Measurements from ENCODE around the gene DAB1.

Gene DAB1

DNA sequence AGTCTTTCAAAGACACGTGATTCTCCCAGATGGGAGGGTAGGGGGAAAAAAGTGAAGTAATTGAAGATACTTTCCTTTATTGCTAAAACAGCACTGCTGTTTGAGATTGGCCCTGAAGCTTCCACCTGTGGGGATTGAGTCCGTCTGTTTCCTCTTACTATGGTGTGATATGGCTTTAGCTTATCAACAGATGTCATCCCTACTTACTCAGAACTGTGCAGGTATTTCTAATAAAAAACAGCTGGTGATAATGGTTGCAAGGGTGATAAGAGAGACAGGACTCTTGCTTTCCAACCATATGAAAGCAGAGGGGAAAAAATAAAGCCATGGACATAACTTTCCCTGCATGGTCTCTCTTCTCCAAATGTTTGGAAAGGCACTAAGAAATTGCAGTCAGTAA, 416.4 kb downstream of the DAB1 start:
- DNase-seq = no peak

DNA sequence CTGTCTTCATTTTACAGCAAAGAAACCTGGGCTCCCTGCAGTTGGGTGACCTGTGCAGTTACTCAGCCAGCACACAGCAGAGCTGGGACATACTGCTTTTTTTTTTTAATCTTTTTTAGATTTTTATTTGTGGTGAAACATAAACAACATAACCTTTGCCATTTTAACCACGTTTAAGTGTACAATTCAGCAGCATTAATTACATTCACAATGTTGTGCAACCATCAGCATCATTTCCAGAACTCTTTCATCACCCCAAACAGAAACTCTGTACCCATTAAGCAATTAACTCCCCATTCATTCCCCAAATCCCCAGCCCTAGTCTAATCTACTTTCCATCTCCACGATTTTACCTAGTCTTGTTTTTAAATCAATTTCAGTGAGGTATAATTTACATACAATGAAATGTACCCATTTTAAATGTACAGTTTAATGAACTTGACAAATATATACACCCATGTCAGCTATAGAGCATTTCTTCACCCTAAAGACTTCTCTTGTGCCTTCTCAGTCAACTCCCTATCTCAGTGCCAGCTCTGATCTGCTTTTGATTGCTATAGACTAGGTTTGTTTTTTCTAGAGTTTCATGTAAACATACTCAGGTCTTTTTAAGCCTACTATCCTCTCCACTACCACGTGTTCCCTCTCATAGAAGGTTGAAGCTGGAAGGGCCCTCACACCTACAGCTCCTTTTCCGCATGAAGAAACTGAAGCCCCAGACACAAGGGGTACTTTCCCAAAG, 420.3 kb downstream of the DAB1 start:
- no peak for DNase-seq

DNA sequence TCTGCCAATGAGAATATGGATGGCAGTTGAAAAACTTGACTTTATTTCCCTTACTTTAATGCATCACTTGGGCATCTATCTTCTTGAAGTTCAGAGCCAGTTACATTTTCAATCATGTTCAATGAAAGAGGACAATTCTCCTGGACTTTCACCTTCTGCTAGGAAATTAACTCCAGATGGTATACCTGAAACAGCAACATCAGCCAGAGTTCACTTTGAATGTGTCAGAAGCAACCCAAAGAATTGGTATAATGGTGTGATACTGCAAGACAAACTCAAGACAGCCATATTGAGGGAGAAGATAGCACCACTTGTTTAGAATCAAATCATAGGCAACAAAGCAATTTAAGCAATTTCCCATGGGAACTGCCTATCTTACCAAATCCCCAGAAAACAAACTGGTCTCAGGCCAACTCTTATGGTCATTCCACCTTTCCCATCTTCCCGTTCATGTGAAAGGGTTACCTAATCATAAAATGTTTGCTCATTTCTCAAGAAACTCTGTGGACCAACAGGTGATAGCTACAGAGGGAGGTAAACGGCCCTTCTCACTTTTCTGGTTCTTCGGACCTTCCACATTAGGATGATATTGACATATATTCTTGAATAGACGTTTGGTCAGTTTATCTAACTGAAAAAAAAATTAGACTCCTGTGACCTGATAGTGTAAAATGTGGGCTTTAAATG, 428.3 kb downstream of the DAB1 start:
- no peak for DNase-seq

DNA sequence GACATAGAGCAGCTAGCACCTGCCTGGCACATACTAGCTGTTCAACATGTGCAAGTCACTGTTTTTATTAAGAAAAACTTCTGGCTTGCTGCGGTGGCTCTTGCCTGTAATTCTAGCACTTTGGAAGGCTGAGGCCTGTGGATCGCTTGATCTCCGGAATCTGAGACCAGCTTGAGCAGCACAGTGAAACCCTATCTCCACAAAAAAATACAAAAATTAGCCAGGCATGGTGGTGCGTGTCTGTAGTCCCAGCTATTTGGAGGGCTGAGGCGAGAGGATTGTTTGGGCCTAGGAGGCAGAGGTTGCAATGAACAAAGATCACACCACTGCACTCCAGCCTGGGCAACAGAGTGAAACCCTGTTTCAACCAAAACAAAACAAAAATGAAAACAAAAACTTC, 430.4 kb downstream of the DAB1 start:
- no peak for DNase-seq

DNA sequence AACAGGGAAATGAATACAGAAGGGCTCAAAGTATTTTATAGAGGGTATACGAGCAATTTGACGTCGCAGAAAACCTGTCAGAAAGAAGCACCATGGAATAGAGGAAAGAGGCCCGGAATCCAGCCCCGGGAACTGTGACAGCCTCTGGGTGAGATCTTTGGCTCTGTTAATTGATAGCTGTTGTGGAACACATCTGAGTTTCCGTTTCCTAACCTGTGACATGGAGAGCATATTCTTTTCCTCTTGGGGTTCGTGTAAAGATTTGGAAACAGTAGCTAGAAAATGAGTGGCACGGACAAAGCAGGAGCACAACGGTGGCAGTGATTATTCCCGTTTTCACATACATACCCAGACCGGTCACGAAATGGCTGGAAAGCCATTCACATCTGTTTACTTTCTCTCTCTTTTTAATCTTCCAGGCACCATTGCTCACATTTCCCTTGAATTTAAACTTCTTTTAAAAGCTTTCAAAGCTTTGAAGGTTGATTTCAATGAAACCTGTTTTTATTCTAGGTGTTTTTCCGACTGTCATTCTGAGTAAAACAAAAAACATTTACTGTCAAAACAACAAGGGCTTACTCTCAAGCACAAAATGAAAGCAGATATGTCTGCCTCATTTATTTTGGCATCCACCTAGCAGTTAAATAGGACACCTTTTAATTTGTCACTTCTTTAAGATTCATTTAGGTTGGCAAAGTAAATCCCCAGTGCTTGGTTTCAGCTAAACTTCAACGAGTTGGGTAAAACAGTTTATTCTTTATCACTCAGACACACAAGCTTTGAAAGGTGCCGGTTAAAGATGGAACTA, 431.3 kb downstream of the DAB1 start:
- no peak for DNase-seq

DNA sequence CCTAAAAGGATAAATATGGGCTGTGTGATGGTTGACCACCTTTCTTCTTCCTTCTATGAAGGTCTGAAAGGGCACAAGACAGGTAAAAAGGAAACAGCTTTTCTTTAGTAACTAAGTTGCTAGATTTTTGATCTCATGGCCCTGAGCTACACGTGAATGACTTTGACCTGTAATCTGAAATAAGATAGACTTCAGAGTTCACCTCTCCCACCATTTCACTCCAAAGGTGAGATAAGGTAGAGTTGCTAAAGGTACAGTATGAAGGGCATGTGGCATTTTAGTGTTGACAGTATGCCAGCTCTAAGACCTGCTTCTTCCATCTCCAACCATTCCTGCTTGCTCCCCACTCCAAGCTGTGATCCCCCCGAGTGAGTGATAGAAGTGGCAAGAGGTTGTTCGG, 432.3 kb downstream of the DAB1 start:
- DNase-seq = no peak

DNA sequence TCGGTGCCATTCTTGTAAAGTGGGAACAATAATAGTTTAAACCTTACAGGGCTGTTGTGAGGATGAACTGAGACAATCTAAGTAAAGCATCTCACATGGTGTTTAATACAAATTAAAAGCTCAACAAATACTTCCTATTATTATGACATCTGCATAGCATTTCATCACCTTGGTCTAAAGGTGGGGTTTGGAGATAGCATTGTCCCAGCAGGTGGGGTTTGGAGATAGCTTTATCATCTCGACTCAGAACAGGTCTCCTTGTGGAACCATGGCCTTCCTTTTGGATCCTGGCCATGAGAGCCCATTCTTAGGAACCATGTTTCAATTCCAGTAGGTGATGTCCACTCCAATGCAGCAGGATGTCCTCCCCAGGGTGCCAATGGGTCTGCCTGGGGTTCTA, 437.5 kb downstream of the DAB1 start:
- DNase-seq = no peak

DNA sequence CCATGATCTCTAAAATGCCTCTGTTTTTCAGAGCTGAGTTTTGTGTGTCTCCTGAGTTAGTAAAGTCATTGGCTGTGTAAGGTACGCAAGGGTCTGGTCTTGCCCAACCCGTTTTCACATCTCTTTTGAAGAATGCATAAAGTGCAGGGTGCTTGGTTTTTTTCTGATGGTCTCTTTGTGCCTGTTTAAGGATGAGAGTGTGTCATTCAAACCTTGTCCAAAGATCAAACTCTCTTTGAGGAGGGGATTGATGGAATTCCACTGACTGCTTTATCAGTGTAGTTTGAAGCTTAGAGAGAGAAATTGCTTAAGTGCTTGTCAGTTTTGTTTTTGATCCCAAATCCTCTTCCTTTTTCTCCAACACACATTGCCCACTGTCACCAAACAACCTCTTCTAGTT, 438.0 kb downstream of the DAB1 start:
- DNase-seq = no peak

DNA sequence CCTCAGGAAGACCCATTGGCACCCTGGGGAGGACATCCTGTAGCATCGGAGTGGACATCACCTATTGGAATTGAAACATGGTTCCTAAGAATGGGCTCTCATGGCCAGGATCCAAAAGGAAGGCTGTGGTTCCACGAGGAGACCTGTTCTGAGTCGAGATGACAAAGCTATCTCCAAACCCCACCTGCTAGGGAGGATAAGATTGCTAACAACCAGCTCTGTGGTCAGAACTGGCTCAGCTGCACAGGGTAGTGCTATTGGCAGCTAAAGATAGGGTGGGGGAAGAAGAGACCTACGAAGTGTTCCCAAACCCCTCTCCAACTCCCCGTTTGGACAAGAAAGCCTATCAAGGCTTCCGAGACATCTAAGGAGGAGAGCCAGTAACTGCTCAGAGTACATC, 440.4 kb downstream of the DAB1 start:
- no peak for DNase-seq

DNA sequence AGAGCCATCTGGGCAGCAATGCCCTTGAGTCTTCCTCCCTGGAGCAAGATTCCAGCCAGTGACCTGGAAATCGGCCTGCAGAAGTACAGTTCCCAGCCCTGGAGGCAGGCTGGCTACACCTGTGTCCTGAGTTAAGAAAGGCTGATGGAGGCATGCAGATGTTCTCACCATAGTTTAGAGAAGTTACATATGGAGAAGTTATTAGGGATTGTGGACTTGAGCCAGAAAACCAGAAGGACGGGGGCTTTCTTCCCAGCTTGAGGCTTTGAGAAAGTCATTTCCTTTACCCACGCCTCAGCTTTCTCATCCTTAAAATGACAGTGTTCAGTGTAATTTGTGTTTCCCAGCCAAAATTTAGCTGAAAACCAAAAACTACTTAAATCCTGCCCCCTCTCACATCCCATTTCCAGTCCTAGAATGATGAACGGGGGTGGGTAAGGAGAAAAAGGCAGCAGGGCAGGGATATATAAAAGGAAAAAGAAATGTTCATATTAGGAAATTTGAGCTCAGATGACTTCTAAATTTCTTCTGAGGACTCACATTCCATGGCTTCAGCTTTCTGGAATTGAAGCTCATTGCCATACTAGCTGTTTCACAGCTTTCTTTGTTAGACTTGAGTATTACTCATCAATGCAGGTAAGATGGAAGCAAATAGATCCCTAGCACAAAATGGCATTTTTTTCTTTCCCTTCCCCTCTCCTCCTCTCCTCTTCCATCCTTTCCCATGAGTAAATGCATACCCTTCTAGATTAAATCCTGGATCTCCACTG, 443.7 kb downstream of the DAB1 start:
- DNase-seq = no peak

DNA sequence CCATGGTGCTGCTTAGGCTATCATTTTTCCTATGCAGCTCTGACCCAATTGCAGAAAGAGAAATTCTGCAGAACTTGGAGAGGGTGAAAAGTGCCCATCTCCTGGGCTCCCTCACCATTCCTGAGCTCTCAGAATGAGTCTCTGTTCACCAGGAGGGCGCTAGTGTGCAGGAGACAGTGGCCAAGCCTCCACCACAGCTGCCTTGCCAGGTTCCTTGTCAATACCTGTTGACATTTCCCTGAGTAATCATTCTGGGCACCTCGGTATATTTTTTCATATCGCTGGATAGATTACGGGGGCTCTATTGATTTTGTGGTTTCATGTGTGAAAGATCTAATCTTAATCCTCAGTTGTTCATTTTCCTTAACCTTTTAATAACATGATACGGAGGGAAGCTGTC, 445.0 kb downstream of the DAB1 start:
- DNase-seq = no peak

DNA sequence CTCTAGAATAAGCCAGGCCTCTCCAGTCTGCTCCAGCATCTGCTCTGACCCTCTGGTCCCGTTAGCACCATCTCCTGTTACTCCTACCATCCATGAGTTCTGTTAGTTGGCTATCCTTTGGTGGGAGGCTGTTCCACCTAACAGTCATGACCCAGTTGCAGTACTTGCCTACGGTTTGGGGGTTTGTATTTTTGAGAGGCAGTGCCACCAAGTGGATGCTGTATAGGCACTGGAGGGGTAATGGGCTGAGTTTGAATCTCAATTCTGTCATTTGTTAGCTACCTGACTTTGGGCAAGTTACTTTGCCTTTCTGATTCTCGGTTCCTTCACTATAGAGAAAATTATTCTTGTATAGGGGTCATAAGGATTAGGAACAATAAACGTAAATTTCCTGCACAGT, 445.9 kb downstream of the DAB1 start:
- DNase-seq = no peak

DNA sequence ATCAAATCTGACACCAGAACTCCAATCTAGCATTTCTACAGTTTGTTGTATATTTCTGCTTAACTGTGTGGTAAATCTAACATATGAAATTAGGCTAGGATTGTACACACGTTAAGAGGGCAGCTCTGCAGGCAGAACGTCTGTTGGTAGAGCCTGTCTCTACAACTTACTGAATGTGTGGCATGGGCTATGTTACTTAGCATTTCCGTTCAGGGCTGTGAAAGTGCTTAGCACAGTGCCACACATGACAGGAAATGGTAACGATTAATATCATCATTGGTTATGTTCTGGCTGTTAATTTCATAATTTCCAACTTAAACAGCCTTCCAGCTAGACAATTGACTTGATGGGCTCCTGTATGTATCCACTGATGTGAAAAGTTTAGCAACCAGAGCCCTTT, 448.4 kb downstream of the DAB1 start:
- DNase-seq = no peak

DNA sequence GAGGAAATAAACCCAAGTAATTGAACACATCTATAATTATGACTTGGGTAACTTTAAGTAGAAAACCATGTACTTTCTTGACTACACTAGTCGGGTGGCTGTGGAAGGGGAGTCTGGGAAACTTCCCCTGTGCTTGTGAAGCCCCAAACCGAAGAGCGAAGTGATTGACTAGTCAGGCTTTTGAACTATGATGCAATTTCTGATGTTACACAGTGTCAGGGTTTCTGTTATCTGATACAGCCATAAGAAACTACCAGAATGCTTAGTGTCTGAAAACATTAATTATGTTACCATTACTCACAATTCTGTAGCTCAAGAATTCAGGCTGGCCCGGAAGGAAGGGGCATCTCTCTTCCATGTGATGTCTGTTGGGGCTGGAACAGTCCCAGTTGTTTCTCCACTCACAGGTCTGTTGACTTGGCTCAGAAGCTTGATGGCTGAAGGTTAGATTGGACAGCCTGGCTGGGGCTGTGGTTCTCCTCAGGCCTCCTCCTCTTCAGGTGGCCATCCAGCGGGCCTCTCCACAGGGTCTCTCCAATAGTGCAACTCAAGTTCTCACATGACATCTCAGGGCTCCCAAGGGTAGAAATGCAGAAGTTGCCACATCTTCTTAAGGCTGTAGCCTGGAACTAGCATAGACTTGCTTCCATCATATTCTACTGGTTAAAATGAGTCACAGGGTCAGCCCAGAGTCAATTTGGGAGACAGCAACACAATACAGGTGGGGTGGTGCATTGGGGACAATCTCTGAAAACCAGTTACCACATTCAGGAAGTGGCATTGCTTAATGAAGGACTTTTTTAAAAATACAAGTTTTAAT, 449.7 kb downstream of the DAB1 start:
- no peak for DNase-seq

DNA sequence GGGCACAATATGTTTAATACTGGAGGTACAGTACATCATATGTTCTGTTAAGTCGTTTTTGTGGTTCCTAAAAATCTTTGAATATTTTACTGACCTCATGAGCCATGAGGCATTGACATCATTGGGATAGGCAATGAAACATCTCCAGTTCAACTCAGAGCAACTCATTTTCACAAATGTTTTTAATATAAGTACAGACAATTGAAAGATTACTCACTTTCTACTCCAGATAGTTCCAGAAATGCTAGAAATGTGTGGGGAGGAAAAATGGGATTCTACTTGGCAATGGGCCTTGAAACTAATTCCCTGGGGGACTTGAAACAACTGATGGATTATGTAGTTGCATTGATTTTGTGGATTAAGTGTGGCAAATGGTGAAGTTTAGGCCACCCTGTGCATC, 450.9 kb downstream of the DAB1 start:
- no peak for DNase-seq

DNA sequence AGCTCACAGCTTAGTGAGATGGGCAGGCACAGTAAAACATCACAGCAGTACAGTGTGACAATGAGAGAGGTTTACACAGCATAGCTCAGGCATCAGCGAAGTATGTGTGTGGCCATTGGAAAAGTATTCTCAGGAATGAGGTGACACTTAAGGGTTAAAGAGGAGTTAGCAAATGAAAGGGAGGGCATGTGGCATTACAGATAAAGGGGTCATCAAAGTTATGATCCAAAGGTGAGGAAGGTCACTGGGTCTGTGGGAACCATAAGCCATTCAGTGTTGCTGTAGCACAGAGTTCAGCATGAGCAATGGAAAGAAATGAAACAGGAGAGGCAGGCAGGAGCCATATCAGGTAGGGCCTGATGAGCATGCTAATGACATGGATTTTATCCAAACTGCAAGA, 453.6 kb downstream of the DAB1 start:
- DNase-seq = no peak

DNA sequence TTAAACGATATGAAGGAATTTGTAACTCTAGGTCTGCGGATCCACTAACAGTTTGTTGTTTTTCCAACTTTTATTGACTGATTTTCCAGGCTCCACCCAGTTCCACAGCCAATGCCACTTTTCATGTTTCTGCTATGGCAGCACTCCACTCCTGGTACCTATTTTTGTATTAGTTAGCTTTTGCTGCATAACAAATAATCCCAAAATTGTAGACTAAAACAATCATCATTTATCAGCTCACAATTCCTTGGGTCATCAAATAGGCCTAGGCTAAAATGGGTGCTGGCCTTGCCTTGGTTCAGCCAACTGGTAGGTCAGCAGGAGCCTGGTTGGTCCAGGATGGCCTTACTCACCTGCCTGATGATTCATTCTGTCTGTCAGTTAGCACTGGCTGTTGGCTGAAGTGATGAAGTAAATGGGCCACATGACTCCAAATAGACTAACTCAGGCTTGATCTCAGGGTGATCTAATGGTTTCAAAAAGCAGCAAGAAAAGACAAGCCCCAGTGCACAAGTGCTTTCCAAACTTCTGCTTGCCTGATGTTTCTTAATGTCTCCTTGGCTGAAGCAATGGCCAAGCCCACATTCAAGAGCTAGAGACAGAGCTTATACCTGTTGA, 454.9 kb downstream of the DAB1 start:
- no peak for DNase-seq

DNA sequence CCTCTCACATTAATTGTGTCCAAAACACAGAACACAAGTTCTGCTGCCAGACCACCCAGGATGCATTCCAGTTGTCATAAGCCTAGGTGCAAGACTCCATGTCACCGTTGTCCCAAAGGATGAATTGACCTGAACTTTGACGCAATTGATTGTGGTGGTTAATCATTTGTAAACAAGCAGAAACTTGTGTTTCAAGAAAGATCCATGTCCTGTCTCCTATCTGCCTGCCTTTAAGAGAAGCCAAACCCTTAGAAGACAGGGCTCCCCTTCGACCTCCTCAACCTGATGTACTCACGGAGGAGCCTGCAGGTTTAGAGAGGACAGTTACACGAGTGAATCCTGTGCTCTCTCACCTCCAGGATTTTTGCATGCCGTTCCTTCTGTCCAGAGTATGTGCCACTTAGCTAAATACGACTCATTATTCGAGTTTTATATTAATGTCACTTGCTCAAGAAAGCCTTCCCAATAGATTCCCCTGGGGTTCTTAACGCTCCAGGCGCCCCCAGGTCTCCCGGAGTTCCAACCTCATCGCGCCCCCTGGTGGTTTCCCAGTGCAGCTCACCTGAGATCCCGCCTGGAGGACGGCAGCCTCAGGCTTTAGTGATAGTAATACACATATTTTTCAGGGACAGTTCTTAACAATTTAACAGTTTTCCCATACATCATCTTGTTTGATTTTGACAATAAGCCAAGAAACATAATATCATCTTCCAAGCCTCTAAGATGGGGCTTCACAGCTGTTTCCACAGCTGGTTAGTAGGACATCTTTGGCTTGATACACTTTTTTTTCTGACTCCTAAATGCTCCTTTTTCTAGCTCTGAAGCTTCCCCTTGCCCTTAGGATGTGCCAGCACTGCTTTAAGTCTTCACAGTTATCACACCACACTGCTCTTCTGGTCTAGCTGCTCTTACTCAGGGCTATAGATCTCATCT, 455.7 kb downstream of the DAB1 start:
- no peak for DNase-seq

DNA sequence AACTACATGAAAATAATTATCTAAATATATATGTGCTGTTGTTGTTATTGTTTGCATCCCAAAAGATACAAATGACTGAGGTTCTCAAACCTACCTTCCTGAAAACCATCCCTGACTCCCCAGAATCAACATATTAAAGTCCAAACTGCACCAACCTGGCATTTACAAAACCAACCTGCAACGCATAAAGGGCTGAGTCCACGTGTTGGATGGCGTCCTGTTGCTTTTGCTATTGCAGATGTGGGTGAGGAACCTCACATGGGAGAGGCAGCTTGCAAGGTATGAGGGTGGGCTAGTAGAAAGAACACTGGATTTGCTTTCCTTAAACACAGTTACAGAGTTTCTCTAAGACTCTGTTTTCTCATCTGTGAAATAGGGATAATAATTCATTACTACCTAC, 456.5 kb downstream of the DAB1 start:
- no peak for DNase-seq

DNA sequence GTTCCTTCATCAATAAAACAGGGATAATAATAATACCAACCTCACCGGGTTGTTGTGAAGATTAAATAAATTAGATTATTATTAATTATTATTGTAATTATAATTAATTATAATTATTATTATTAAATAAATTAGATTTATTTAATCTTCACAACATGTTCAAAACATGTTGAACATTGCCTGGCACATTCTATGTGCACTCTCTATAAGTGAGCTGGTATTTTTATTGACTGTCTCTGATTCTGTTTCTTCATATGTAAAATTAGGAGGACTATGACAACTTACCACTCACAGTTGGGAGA, 457.2 kb downstream of the DAB1 start:
- DNase-seq = no peak
